HepG2 (cell line): ENCODE measurements around the gene BIVM. TPM values are rescaled to one million over a fixed set of nuclear protein-coding genes. Genes with fewer than 3 reads are reported as not detected.

Experiments used
- EP300 ChIP-seq, 3 experiments: sonication (generic) in 1 of 3; formaldehyde crosslinking in 1 of 3; IDR thresholded peaks; 2 replicates each; pipeline versions ENCODE4 v1.5.1 to v1.6.1; 2011 to 2020; ENCODE audit warnings: low read depth in 2 of 3, low read length in 2 of 3, borderline replicate concordance in 1 of 3, improper control_type of control experiment in 1 of 3, mild to moderate bottlenecking in 1 of 3, missing genetic modification reagents in 1 of 3, moderate library complexity in 1 of 3
- HNF4G ChIP-seq, 2 experiments: sonication (generic) in 1 of 2; formaldehyde crosslinking in 1 of 2; IDR thresholded peaks; 2 replicates each; pipeline versions ENCODE4 v1.4.0 to v1.6.1; 2011 to 2020; ENCODE audit warnings: borderline replicate concordance in 2 of 2, low read depth in 2 of 2, mild to moderate bottlenecking in 2 of 2, low read length in 1 of 2, missing genetic modification reagents in 1 of 2, moderate library complexity in 1 of 2
- MAF1 ChIP-seq: sonication (generic); formaldehyde crosslinking; IDR thresholded peaks from 2 replicates; pipeline ENCODE4 v1.5.0; 2020; ENCODE audit warnings: missing genetic modification reagents, borderline replicate concordance
- NCOA2 ChIP-seq: sonication (generic); formaldehyde crosslinking; IDR thresholded peaks from 2 replicates; pipeline ENCODE4 v1.8.0; 2022; ENCODE audit warnings: inconsistent platforms
- NFIC ChIP-seq: IDR thresholded peaks from 2 replicates; pipeline ENCODE4 v1.6.1; 2012; ENCODE audit warnings: mild to moderate bottlenecking, low read length, inconsistent platforms
- RFX5 ChIP-seq: IDR thresholded peaks from 2 replicates; pipeline ENCODE4 v1.6.1; 2011; ENCODE audit warnings: low read depth, low read length, improper control_type of control experiment
- SIN3A ChIP-seq: IDR thresholded peaks from 2 replicates; pipeline ENCODE4 v1.6.1; 2011; ENCODE audit warnings: low read depth, mild to moderate bottlenecking, control low read depth, low read length, borderline replicate concordance
- TFE3 ChIP-seq: IDR thresholded peaks from 2 replicates; pipeline ENCODE4 v1.6.1; 2016
- TMF1 ChIP-seq: sonication (generic); formaldehyde crosslinking; IDR thresholded peaks from 2 replicates; pipeline ENCODE4 v1.8.1; 2022; ENCODE audit warnings: low read depth, missing genetic modification reagents
- ZC3H4 ChIP-seq: sonication (generic); formaldehyde crosslinking; IDR thresholded peaks from 2 replicates; pipeline ENCODE4 v1.4.0; 2020; ENCODE audit warnings: missing genetic modification reagents, borderline replicate concordance
- ZNF337 ChIP-seq: sonication (generic); formaldehyde crosslinking; IDR thresholded peaks from 2 replicates; pipeline ENCODE4 v1.5.1; 2020; ENCODE audit warnings: missing genetic modification reagents, low read depth, mild to moderate bottlenecking, borderline replicate concordance
- ZNF883 ChIP-seq: sonication (generic); formaldehyde crosslinking; IDR thresholded peaks from 2 replicates; pipeline ENCODE4 v1.5.1; 2020; ENCODE audit warnings: mild to moderate bottlenecking, missing genetic modification reagents; ENCODE audit errors: not compliant biosample characterization
- ZZZ3 ChIP-seq: sonication (generic); formaldehyde crosslinking; IDR thresholded peaks from 2 replicates; pipeline ENCODE4 v1.4.0; 2020; ENCODE audit warnings: missing genetic modification reagents, mild to moderate bottlenecking, borderline replicate concordance
- polyA plus RNA-seq, 8 experiments: library from polyadenylated mRNA; depleted of rRNA in 3 of 8; stranded (reverse) in 7 of 8; unstranded in 1 of 8; fragments of >200 nt; fragmentation: Illumina TruSeq in 4 of 8; extraction: Trizol in 4 of 8; gene quantifications; 2 replicates each; pipeline versions ENCODE4 v1.2.1 to v1.2.3, GENCODE V29; 2011 to 2016; ENCODE audit warnings: low read depth in 4 of 8, missing spikeins in 1 of 8, mixed read lengths in 1 of 8; ENCODE audit not compliant: insufficient read depth in 1 of 8
- total RNA-seq, 5 experiments: library from RNA; depleted of rRNA; stranded (reverse); fragments of >200 nt; fragmentation: Illumina TruSeq; extraction: Trizol; gene quantifications; 2 replicates each; pipeline ENCODE4 v1.2.3, GENCODE V29; 2016; ENCODE audit warnings: low read depth in 1 of 5
- TF ChIP-seq, protein P1 (sequence below): sonication (generic); formaldehyde crosslinking; IDR thresholded peaks from 2 replicates; pipeline ENCODE4 v1.8.1; 2023; ENCODE audit warnings: mild to moderate bottlenecking, missing genetic modification reagents
- TF ChIP-seq, protein P2 (sequence below): sonication (generic); formaldehyde crosslinking; conservative IDR thresholded peaks from 2 replicates; pipeline ENCODE4 v1.4.0; 2020; ENCODE audit warnings: missing genetic modification reagents
- TF ChIP-seq, protein P3 (sequence below): sonication (generic); formaldehyde crosslinking; IDR thresholded peaks from 2 replicates; pipeline ENCODE4 v1.9.0; 2021; ENCODE audit warnings: missing genetic modification reagents, mild to moderate bottlenecking, borderline replicate concordance
- TF ChIP-seq, protein P4 (sequence below): sonication (generic); formaldehyde crosslinking; IDR thresholded peaks from 2 replicates; pipeline ENCODE4 v1.5.0; 2020; ENCODE audit warnings: missing genetic modification reagents

Gene BIVM
- total and polyA plus RNA-seq, 2 of the 13 experiments (the other 11 are each of a cell fraction or from before 2014, with no cell fraction given): 10.4 to 15.8 TPM

DNA sequence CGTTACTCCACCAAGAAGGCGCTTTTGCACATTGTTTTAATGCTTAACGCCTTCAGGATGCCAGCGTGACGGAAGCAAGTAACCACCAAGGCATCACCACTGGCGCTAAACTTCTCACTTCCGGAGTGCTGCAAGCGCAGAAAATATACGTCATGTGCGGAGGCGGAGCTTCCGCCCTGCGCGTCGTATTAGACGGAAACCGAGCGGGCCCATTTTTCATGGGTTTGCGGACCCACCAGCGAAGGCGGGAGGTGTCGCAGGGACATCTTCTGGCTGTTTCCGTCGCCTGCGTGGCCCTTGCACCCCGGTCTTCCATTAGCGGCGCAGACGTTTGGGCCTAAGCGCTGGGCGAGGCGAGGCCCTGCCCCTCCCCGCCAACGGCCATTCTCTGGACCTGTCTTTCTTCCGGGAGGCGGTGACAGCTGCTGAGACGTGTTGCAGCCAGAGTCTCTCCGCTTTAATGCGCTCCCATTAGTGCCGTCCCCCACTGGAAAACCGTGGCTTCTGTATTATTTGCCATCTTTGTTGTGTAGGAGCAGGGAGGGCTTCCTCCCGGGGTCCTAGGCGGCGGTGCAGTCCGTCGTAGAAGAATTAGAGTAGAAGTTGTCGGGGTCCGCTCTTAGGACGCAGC lies 46.8 kb downstream of the BIVM start, which contains the start of gene ERCC5 (continued):
- TF ChIP-seq, protein P1, sequence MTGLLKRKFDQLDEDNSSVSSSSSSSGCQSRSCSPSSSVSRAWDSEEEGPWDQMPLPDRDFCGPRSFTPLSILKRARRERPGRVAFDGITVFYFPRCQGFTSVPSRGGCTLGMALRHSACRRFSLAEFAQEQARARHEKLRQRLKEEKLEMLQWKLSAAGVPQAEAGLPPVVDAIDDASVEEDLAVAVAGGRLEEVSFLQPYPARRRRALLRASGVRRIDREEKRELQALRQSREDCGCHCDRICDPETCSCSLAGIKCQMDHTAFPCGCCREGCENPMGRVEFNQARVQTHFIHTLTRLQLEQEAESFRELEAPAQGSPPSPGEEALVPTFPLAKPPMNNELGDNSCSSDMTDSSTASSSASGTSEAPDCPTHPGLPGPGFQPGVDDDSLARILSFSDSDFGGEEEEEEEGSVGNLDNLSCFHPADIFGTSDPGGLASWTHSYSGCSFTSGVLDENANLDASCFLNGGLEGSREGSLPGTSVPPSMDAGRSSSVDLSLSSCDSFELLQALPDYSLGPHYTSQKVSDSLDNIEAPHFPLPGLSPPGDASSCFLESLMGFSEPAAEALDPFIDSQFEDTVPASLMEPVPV (CRISPR knock-in tag): no peak; the same call in none of the 2 replicates
- TF ChIP-seq EP300 (IDR thresholded peaks at IDR 0.05; ENCODE audit: low read depth in 2 of 2, low read length in 2 of 2): peak in 1 of 2 experiments; percentile 36; a peak in 1 of 4 replicates
- TF ChIP-seq EP300 (CRISPR knock-in tag; IDR thresholded peaks at IDR 0.05; ENCODE audit: borderline replicate concordance): 0 out of 2 replicates have a peak, but pooled peaks have one; percentile 39
- peak; percentile 46; the same call in 1 of the 2 replicates for TF ChIP-seq RFX5
- TF ChIP-seq MAF1 (CRISPR knock-in tag): peak; percentile 78; the same call in 1 of the 2 replicates
- TF ChIP-seq SIN3A: peak; percentile 91; the same call in 1 of the 2 replicates
- TF ChIP-seq, protein P2, sequence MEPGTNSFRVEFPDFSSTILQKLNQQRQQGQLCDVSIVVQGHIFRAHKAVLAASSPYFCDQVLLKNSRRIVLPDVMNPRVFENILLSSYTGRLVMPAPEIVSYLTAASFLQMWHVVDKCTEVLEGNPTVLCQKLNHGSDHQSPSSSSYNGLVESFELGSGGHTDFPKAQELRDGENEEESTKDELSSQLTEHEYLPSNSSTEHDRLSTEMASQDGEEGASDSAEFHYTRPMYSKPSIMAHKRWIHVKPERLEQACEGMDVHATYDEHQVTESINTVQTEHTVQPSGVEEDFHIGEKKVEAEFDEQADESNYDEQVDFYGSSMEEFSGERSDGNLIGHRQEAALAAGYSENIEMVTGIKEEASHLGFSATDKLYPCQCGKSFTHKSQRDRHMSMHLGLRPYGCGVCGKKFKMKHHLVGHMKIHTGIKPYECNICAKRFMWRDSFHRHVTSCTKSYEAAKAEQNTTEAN (CRISPR knock-in tag): peak; percentile 73; the same call in 1 of the 2 replicates
- no peak for TF ChIP-seq ZNF883 (CRISPR knock-in tag)
- TF ChIP-seq NFIC: peak; percentile 63
- peak; percentile 64 for TF ChIP-seq NCOA2 (CRISPR knock-in tag)
- TF ChIP-seq HNF4G (IDR thresholded peaks at IDR 0.05; ENCODE audit: borderline replicate concordance, low read depth, low read length): peak; percentile 43; the same call in 1 of the 2 replicates
- TF ChIP-seq HNF4G (CRISPR knock-in tag; IDR thresholded peaks at IDR 0.05; ENCODE audit: borderline replicate concordance, low read depth): peak; percentile 69; the same call in 1 of the 2 replicates
- peak; percentile 51; the same call in 1 of the 2 replicates for TF ChIP-seq TFE3
- peak; percentile 75; the same call in 1 of the 2 replicates for TF ChIP-seq TMF1
- TF ChIP-seq, protein P3, sequence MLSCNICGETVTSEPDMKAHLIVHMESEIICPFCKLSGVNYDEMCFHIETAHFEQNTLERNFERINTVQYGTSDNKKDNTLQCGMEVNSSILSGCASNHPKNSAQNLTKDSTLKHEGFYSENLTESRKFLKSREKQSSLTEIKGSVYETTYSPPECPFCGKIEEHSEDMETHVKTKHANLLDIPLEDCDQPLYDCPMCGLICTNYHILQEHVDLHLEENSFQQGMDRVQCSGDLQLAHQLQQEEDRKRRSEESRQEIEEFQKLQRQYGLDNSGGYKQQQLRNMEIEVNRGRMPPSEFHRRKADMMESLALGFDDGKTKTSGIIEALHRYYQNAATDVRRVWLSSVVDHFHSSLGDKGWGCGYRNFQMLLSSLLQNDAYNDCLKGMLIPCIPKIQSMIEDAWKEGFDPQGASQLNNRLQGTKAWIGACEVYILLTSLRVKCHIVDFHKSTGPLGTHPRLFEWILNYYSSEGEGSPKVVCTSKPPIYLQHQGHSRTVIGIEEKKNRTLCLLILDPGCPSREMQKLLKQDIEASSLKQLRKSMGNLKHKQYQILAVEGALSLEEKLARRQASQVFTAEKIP: no peak
- no peak for TF ChIP-seq ZNF337 (CRISPR knock-in tag)
- TF ChIP-seq, protein P4, sequence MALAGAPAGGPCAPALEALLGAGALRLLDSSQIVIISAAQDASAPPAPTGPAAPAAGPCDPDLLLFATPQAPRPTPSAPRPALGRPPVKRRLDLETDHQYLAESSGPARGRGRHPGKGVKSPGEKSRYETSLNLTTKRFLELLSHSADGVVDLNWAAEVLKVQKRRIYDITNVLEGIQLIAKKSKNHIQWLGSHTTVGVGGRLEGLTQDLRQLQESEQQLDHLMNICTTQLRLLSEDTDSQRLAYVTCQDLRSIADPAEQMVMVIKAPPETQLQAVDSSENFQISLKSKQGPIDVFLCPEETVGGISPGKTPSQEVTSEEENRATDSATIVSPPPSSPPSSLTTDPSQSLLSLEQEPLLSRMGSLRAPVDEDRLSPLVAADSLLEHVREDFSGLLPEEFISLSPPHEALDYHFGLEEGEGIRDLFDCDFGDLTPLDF (CRISPR knock-in tag): peak; percentile 84
- peak; percentile 96 for TF ChIP-seq ZZZ3 (CRISPR knock-in tag)
- no peak for TF ChIP-seq ZC3H4 (CRISPR knock-in tag)
